Astrocyte (in vitro differentiated cells and primary cell): ENCODE results near the gene TCIRG1.

Experiments used
- EZH2 ChIP-seq: IDR thresholded peaks from 2 replicates; pipeline ENCODE4 v1.6.1; 2012; ENCODE audit warnings: mild to moderate bottlenecking, low read length, inconsistent platforms; ENCODE audit not compliant: insufficient read depth
- TF ChIP-seq, protein P1 (sequence below): IDR thresholded peaks from 2 replicates; pipeline ENCODE4 v1.5.1; 2011; ENCODE audit warnings: low read depth, mild to moderate bottlenecking, inconsistent platforms, low read length, moderate library complexity; ENCODE audit not compliant: insufficient read depth

GRCh38 chr11:68022531-68022930 lies 16.3 kb upstream of the TCIRG1 start:
- TF ChIP-seq, protein P1, sequence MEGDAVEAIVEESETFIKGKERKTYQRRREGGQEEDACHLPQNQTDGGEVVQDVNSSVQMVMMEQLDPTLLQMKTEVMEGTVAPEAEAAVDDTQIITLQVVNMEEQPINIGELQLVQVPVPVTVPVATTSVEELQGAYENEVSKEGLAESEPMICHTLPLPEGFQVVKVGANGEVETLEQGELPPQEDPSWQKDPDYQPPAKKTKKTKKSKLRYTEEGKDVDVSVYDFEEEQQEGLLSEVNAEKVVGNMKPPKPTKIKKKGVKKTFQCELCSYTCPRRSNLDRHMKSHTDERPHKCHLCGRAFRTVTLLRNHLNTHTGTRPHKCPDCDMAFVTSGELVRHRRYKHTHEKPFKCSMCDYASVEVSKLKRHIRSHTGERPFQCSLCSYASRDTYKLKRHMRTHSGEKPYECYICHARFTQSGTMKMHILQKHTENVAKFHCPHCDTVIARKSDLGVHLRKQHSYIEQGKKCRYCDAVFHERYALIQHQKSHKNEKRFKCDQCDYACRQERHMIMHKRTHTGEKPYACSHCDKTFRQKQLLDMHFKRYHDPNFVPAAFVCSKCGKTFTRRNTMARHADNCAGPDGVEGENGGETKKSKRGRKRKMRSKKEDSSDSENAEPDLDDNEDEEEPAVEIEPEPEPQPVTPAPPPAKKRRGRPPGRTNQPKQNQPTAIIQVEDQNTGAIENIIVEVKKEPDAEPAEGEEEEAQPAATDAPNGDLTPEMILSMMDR: no peak
- TF ChIP-seq EZH2: no peak
